ENCODE results near the gene MAPK1.
"Not testable (repeated sequence)": the region's sequence is repeated elsewhere in the genome, so short reads cannot be mapped to it uniquely, and the experiment has no call there.

Gene MAPK1

GRCh38 chr22:21811982-21812381 lies 55.5 kb downstream of the MAPK1 start:
- Histone ChIP-seq H3K4me1 (ENCODE audit: insufficient read depth, low read length) (no peaks in the 10 kb centered on the region), H3K27ac (ENCODE audit: low read length) (no peak overlapping the region), H3K36me3 (ENCODE audit: insufficient read depth, low read depth, low read length) (peaks cover 10% of the 10 kb centered on the region; the same call in 1 of the 2 replicates), H3K4me3 (ENCODE audit: low read length) (no peak overlapping the region), H3K27me3 (ENCODE audit: insufficient read depth, low read length) (no peaks in the 10 kb centered on the region), H3K9me3 (ENCODE audit: insufficient read depth, low read depth, low read length) (peaks cover 4% of the 10 kb centered on the region; the same call in 1 of the 2 replicates), H3K9ac (ENCODE audit: low read depth, low read length) (no peak overlapping the region)

DNA sequence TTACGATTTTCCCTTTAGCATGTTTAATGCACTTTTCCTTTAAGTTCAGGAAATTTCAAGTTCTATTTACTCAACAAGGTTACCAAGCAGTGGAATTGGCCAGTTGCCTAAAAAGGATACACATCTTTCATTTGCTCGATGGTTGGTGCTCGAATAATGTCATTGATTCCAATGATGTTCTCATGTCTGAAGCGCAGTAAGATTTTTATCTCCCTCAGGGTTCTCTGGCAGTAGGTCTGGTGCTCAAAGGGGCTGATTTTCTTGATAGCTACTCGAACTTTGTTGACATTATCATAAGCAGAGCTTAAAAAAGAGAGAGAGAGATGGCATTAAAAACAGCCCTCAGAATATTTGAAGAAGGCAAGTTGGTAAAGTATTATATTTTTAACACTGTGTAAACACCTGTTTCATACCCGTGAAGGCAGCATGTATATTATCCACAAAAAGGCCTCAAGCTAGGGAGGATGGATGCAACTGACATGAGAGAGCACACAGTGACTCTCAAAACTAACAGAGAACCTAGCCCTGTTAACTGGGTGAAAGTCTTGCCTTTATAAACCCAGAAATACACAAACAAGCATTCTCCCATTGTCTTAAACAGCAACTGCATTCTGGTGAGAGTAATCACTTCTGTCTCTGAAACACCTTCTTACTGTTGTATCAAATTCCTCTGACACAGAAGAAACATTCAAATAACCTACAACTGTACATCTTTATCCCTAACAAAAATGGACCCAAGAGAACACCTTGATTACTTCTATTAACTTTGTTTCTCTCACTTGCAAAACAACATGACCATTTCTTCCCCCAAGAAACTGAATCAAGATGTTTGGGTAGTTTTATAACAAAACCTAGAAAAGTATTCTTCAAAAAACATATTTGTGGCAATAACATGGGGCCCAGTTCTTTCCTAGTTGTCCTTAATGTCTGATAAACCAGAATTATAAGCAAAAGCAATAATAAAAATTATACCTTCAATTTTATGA lies 59.6 kb downstream of the MAPK1 start:
- no peak overlapping the region for H3K9ac ChIP-seq (ENCODE audit: low read depth, low read length)
- no peaks in the 10 kb centered on the region for H3K4me1 ChIP-seq (ENCODE audit: insufficient read depth, low read length)
- peaks cover 4% of the 10 kb centered on the region; the same call in 1 of the 2 replicates for H3K9me3 ChIP-seq (ENCODE audit: insufficient read depth, low read depth, low read length)
- H3K27me3 ChIP-seq (ENCODE audit: insufficient read depth, low read length), result no peaks in the 10 kb centered on the region
- no peak overlapping the region for H3K27ac ChIP-seq (ENCODE audit: low read length)
- no peak overlapping the region for H3K4me3 ChIP-seq (ENCODE audit: low read length)
- H3K36me3 ChIP-seq (ENCODE audit: insufficient read depth, low read depth, low read length), result peaks cover 50% of the 10 kb centered on the region

- not testable (repeated sequence) for H3K4me3 ChIP-seq (ENCODE audit: low read length); H3K9ac ChIP-seq (ENCODE audit: low read depth, low read length); H3K9me3 ChIP-seq (ENCODE audit: insufficient read depth, low read depth, low read length); H3K4me1 ChIP-seq (ENCODE audit: insufficient read depth, low read length); H3K27me3 ChIP-seq (ENCODE audit: insufficient read depth, low read length); H3K27ac ChIP-seq (ENCODE audit: low read length)
- H3K36me3 ChIP-seq (ENCODE audit: insufficient read depth, low read depth, low read length), result peaks cover 74% of the 10 kb centered on the region
Measured at GRCh38 chr22:21805325-21805724, 62.1 kb downstream of the MAPK1 start.

- Histone ChIP-seq H3K9me3 (ENCODE audit: insufficient read depth, low read depth, low read length) (no peaks in the 10 kb centered on the region), H3K9ac (ENCODE audit: low read depth, low read length) (no peak overlapping the region), H3K27me3 (ENCODE audit: insufficient read depth, low read length) (no peaks in the 10 kb centered on the region), H3K4me1 (ENCODE audit: insufficient read depth, low read length) (no peaks in the 10 kb centered on the region), H3K36me3 (ENCODE audit: insufficient read depth, low read depth, low read length) (peaks cover 87% of the 10 kb centered on the region), H3K4me3 (ENCODE audit: low read length) (no peak overlapping the region), H3K27ac (ENCODE audit: low read length) (no peak overlapping the region)
Measured at GRCh38 chr22:21803811-21804249, 63.6 kb downstream of the MAPK1 start.

DNA sequence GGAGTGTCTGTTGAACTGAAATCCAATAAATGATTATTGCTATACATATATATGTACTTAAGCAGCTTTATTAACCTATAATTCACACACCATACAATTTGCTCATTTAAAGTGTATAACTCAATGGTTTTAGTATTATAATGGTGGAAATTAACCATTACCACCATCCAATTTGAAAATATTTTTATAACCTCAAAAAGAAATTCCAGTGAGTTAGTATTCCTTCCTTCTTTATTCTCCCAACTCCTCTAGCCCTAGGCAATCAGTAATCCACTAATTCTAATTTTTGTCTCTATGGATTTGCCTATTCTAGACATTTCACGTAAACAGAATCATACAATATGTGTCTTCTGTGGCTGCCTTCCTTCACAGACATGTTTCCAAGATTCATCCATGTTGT lies 64.8 kb downstream of the MAPK1 start:
- Histone ChIP-seq H3K27me3 (ENCODE audit: insufficient read depth, low read length) (no peaks in the 10 kb centered on the region), H3K9me3 (ENCODE audit: insufficient read depth, low read depth, low read length) (no peaks in the 10 kb centered on the region), H3K9ac (ENCODE audit: low read depth, low read length) (no peak overlapping the region), H3K4me1 (ENCODE audit: insufficient read depth, low read length) (no peaks in the 10 kb centered on the region), H3K36me3 (ENCODE audit: insufficient read depth, low read depth, low read length) (peaks cover 96% of the 10 kb centered on the region), H3K4me3 (ENCODE audit: low read length) (no peak overlapping the region), H3K27ac (ENCODE audit: low read length) (no peak overlapping the region)

DNA sequence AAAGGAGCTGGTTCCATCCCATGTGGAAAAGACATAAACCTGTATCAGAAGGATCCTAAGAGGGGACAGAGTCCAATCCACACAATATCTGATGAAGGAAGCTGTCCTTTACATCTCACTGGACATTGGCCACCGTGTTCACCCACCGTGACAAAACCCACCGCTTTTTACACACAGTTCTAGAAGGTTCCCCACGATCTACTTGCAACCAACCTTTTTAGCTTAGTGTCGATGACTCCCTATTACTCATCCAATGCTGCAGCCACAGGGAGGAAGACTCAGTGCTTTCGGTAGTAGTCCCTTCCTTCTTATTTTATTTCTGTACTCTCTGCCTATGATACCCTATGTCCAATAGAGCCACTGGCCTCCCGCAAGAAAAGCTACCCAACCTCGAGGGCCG lies 65.4 kb downstream of the MAPK1 start:
- H3K4me1 ChIP-seq (ENCODE audit: insufficient read depth, low read length), result no peaks in the 10 kb centered on the region
- H3K9me3 ChIP-seq (ENCODE audit: insufficient read depth, low read depth, low read length), result no peaks in the 10 kb centered on the region
- no peak overlapping the region for H3K27ac ChIP-seq (ENCODE audit: low read length)
- H3K36me3 ChIP-seq (ENCODE audit: insufficient read depth, low read depth, low read length), result peaks cover 95% of the 10 kb centered on the region
- no peaks in the 10 kb centered on the region for H3K27me3 ChIP-seq (ENCODE audit: insufficient read depth, low read length)
- no peak overlapping the region for H3K9ac ChIP-seq (ENCODE audit: low read depth, low read length)
- no peak overlapping the region for H3K4me3 ChIP-seq (ENCODE audit: low read length)

- H3K9me3 ChIP-seq (ENCODE audit: insufficient read depth, low read depth, low read length); H3K27me3 ChIP-seq (ENCODE audit: insufficient read depth, low read length); H3K4me1 ChIP-seq (ENCODE audit: insufficient read depth, low read length); H3K9ac ChIP-seq (ENCODE audit: low read depth, low read length); H3K4me3 ChIP-seq (ENCODE audit: low read length); H3K27ac ChIP-seq (ENCODE audit: low read length): not testable (repeated sequence)
- peaks cover 95% of the 10 kb centered on the region for H3K36me3 ChIP-seq (ENCODE audit: insufficient read depth, low read depth, low read length)
Measured at GRCh38 chr22:21801304-21801644, 66.2 kb downstream of the MAPK1 start.

GRCh38 chr22:21800552-21801303 lies 66.7 kb downstream of the MAPK1 start:
- no peaks in the 10 kb centered on the region for H3K4me1 ChIP-seq (ENCODE audit: insufficient read depth, low read length)
- no peak overlapping the region for H3K27ac ChIP-seq (ENCODE audit: low read length)
- no peaks in the 10 kb centered on the region for H3K9me3 ChIP-seq (ENCODE audit: insufficient read depth, low read depth, low read length)
- peaks cover 91% of the 10 kb centered on the region for H3K36me3 ChIP-seq (ENCODE audit: insufficient read depth, low read depth, low read length)
- H3K27me3 ChIP-seq (ENCODE audit: insufficient read depth, low read length), result no peaks in the 10 kb centered on the region
- no peak overlapping the region for H3K9ac ChIP-seq (ENCODE audit: low read depth, low read length)
- H3K4me3 ChIP-seq (ENCODE audit: low read length), result no peak overlapping the region

DNA sequence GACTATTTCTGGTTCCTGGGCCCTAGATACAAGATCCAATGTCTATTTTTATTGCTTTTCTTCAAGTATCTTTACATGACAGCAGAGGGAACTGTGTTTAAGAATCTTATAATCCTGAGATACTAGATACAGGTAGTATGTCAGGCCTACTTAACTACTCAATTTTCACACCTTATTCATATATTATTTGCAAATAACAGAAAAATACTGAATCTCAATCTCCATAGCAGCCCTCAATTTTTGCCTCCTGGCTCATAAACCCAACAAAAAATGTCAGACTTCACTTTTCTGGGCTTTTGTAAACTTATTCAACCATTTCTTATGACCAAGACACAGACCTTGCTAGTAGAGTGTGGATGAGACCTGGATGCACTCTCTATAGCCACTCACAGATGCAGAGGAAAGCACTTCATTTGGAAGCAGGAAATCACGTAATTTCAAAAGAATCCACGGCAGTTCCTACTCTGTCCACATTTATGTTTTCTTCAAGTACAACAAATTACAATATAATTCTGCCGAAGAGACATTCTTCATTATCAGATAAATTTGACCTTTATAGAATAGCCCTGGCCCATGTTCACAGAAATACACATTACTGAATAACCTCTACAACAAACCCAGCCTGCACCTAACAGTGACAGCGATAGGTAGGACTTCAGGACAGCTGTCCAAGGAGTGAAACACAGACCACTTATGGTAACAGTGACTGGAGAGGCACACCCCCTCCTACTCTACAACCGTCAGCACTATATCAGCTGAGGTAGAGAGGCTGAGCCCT lies 69.8 kb downstream of the MAPK1 start:
- no peaks in the 10 kb centered on the region for H3K27me3 ChIP-seq (ENCODE audit: insufficient read depth, low read length)
- H3K9me3 ChIP-seq (ENCODE audit: insufficient read depth, low read depth, low read length), result no peaks in the 10 kb centered on the region
- H3K36me3 ChIP-seq (ENCODE audit: insufficient read depth, low read depth, low read length), result peaks cover 70% of the 10 kb centered on the region
- H3K4me1 ChIP-seq (ENCODE audit: insufficient read depth, low read length), result no peaks in the 10 kb centered on the region
- no peak overlapping the region for H3K4me3 ChIP-seq (ENCODE audit: low read length)
- no peak overlapping the region for H3K27ac ChIP-seq (ENCODE audit: low read length)
- H3K9ac ChIP-seq (ENCODE audit: low read depth, low read length), result no peak overlapping the region

DNA sequence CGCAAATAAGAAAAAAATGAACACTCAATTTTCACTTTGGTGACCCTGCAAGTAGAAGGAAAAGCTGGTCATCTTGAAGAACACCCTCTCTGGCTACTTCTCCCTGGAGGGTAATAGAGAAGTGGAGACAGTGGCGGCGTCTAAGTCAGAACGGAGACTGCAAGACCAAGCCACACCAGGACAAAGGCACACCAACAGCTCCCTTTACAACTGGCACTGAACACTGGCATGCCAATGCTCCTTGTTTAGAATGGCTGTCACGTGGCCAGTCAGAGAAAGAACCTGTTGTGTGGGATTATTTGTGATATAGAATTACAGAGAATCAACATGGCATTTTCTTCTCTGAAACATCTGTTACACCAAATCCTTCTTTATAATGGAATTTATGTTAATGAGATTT lies 70.6 kb downstream of the MAPK1 start:
- Histone ChIP-seq H3K4me3 (ENCODE audit: low read length) (no peak overlapping the region), H3K9me3 (ENCODE audit: insufficient read depth, low read depth, low read length) (no peaks in the 10 kb centered on the region), H3K9ac (ENCODE audit: low read depth, low read length) (no peak overlapping the region), H3K27me3 (ENCODE audit: insufficient read depth, low read length) (no peaks in the 10 kb centered on the region), H3K4me1 (ENCODE audit: insufficient read depth, low read length) (no peaks in the 10 kb centered on the region), H3K36me3 (ENCODE audit: insufficient read depth, low read depth, low read length) (peaks cover 67% of the 10 kb centered on the region), H3K27ac (ENCODE audit: low read length) (no peak overlapping the region)

DNA sequence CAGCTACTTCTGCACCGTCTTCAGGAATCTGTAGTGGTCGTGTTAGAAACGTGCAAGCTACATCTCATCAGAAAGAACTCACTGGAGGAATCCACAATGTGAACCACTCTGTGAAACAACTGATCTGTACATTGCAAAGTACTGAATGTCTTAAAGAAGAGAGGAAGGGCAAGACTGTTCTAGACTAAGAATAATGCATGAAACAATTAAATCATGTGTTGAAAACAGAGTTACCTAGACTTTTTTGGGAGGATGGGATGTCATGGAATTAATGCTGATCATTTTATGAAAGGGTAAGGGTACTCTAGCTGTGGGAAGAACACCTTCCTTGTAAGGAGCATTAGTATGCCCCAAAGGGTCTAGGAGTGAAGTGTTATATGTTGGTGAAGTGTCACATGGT lies 71.2 kb downstream of the MAPK1 start:
- no peaks in the 10 kb centered on the region for H3K4me1 ChIP-seq (ENCODE audit: insufficient read depth, low read length)
- H3K36me3 ChIP-seq (ENCODE audit: insufficient read depth, low read depth, low read length), result peaks cover 69% of the 10 kb centered on the region
- no peaks in the 10 kb centered on the region for H3K27me3 ChIP-seq (ENCODE audit: insufficient read depth, low read length)
- H3K27ac ChIP-seq (ENCODE audit: low read length), result no peak overlapping the region
- H3K4me3 ChIP-seq (ENCODE audit: low read length), result no peak overlapping the region
- H3K9me3 ChIP-seq (ENCODE audit: insufficient read depth, low read depth, low read length), result no peaks in the 10 kb centered on the region
- no peak overlapping the region for H3K9ac ChIP-seq (ENCODE audit: low read depth, low read length)
